Nephron progenitor cell (in vitro differentiated cells): Measurements from ENCODE around the gene CDYL.
A peak's percentile ranks its signal among the peaks of the same experiment; 100 is the strongest.

ENCODE experiments used
- DNase-seq: peaks from one replicate; pipeline ENCODE4 v3.0.0; 2021
- H3K27ac Mint-ChIP-seq: 2 replicates; pipeline ENCODE4 v1.8.0; 2021; ENCODE audit warnings: mild to moderate bottlenecking, moderate library complexity, mixed read lengths
- H3K27me3 Mint-ChIP-seq: 2 replicates; pipeline ENCODE4 v1.8.0; 2021; ENCODE audit warnings: mild to moderate bottlenecking, low read depth, mixed read lengths; ENCODE audit not compliant: poor library complexity
- H3K36me3 Mint-ChIP-seq: 2 replicates; pipeline ENCODE4 v1.8.0; 2021; ENCODE audit warnings: low read depth, mixed read lengths
- H3K4me1 Mint-ChIP-seq: 2 replicates; pipeline ENCODE4 v1.8.0; 2021; ENCODE audit warnings: mixed read lengths
- H3K4me3 Mint-ChIP-seq: 2 replicates; pipeline ENCODE4 v1.8.0; 2021; ENCODE audit warnings: mild to moderate bottlenecking, moderate library complexity, mixed read lengths
- H3K9me3 Mint-ChIP-seq: 2 replicates; pipeline ENCODE4 v1.8.0; 2021; ENCODE audit warnings: mild to moderate bottlenecking, moderate library complexity, mixed read lengths
- TF ChIP-seq, protein P1 (sequence below): fragments of 200-600 bp; sonication (generic); IDR thresholded peaks from 2 replicates; pipeline ENCODE4 v1.5.0; 2021; ENCODE audit warnings: antibody characterized with exemption

Gene CDYL, protein sequence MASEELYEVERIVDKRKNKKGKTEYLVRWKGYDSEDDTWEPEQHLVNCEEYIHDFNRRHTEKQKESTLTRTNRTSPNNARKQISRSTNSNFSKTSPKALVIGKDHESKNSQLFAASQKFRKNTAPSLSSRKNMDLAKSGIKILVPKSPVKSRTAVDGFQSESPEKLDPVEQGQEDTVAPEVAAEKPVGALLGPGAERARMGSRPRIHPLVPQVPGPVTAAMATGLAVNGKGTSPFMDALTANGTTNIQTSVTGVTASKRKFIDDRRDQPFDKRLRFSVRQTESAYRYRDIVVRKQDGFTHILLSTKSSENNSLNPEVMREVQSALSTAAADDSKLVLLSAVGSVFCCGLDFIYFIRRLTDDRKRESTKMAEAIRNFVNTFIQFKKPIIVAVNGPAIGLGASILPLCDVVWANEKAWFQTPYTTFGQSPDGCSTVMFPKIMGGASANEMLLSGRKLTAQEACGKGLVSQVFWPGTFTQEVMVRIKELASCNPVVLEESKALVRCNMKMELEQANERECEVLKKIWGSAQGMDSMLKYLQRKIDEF

DNA sequence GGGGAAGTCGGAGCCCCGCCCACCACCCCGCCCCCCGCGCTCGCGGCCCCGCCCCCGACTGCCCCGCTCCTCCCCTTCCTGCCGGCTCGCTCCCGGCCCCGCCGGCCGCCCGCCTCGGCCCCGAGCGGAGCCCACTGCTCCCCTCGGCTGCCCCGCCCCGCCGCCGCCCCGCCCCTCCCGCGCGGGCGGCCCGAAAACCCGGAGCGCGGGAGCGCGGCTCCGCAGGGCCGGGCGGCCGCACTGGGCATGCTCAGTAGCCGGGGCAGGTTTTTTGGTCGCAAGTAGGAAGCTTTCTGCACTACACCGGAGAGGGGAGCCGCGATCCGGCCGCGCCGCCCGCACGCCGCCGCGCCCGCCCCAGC lies at the start of gene CDYL:
CDYL (plus strand) TSS at position 274 of the 362 bp plus-strand sequence. CDS start 380 bp downstream, outside the sequence.
- Mint-ChIP-seq H3K9me3 (peaks cover 30% of the 10 kb centered on the region), H3K36me3 (peaks cover 23% of the 10 kb centered on the region), H3K4me3 (peak within 1 kb of the TSS; percentile 91), H3K27me3 (peaks cover 42% of the 10 kb centered on the region), H3K4me1 (peaks cover 39% of the 10 kb centered on the region), H3K27ac (peak within 1 kb of the TSS; percentile 86)
- TF ChIP-seq, protein P1, sequence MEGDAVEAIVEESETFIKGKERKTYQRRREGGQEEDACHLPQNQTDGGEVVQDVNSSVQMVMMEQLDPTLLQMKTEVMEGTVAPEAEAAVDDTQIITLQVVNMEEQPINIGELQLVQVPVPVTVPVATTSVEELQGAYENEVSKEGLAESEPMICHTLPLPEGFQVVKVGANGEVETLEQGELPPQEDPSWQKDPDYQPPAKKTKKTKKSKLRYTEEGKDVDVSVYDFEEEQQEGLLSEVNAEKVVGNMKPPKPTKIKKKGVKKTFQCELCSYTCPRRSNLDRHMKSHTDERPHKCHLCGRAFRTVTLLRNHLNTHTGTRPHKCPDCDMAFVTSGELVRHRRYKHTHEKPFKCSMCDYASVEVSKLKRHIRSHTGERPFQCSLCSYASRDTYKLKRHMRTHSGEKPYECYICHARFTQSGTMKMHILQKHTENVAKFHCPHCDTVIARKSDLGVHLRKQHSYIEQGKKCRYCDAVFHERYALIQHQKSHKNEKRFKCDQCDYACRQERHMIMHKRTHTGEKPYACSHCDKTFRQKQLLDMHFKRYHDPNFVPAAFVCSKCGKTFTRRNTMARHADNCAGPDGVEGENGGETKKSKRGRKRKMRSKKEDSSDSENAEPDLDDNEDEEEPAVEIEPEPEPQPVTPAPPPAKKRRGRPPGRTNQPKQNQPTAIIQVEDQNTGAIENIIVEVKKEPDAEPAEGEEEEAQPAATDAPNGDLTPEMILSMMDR: no peak
- DNase-seq: peak; percentile 93

DNA sequence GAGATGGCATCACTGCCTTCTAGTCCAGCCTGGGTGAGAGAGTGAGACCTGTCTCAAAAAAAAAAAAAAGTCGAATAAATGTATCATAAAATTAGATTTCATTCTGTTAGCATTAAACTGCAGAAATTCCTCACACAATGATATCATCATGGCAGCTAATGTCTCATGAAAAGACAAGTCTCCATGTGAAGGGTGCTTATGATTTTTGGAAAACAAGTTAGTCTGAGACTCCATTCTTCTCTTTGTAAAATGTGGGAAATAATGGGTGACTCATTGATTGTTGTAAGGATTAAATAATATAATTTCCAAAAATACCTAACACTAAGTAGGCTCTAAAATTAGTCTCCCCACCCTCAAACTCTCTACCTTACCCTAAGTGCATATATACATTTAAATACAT lies 49.6 kb upstream of the CDYL start:
- TF ChIP-seq, protein P1: no peak
- H3K4me3 Mint-ChIP-seq: no peak overlapping the region
- no peak overlapping the region for H3K27ac Mint-ChIP-seq
- no peak for DNase-seq
- peaks cover 51% of the 10 kb centered on the region for H3K4me1 Mint-ChIP-seq
- H3K9me3 Mint-ChIP-seq: no peaks in the 10 kb centered on the region
- H3K36me3 Mint-ChIP-seq: no peaks in the 10 kb centered on the region
- peaks cover 3% of the 10 kb centered on the region for H3K27me3 Mint-ChIP-seq

DNA sequence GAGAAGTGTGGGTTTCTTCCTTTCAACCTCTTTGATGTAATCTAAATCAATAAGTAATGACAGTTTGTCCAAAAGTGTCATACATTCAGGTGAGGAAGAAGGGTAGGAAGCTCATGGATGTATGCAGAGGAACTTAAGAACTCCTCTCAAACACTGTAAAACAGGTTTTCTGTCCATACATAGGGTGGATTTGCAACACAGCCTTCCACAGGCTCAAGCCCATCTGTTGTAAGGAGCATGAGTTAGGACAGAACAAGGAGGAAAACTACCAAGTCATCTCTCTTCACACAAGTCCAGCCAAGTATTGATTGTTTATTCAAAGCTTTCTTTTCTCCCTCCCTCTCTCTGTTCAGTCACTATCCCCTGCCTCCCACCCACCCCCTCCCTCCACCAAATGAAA lies 49.0 kb upstream of the CDYL start:
- TF ChIP-seq, protein P1: no peak
- H3K27me3 Mint-ChIP-seq: peaks cover 3% of the 10 kb centered on the region
- peak overlapping the region; percentile 51 for H3K27ac Mint-ChIP-seq
- H3K9me3 Mint-ChIP-seq: no peaks in the 10 kb centered on the region
- no peak overlapping the region for H3K4me3 Mint-ChIP-seq
- no peak for DNase-seq
- no peaks in the 10 kb centered on the region for H3K36me3 Mint-ChIP-seq
- peaks cover 51% of the 10 kb centered on the region for H3K4me1 Mint-ChIP-seq

DNA sequence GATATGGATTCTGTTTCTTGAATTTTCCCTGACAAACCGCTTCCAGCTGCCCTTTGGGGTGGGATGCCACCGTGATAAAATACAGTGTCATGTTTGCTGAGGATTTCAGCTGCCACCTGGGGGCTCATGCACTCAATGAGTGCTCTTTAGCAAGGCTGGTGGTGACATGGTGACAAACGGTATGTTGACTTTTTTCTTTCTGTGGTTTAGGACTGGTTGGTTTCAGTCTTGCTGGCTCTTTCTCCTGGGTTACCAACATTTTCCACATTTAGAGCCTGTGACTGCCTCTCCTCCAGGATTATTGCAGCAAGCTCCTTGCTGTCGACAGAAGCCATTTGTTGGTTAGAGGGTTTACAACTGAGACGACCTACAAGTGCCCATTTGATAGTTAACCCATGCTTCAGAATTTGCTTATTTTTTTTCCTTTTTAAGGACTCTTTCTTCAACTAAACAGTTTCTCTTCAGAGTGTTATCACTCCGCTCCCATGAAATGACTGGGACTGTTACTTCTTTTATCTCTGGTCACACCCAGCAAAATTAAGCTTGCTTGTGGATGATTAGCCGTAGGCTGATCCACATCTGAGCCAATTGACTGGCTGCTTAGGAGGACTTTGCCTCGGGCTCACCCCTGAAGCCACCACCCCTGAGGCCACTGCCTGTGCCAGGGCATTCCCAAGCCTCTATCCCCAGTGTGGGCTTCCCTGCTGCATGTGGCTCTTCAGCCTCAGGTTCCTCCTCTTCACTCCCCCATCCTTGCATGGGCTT lies 48.4 kb upstream of the CDYL start:
- Mint-ChIP-seq H3K4me1 (peaks cover 56% of the 10 kb centered on the region), H3K36me3 (no peaks in the 10 kb centered on the region), H3K4me3 (peak overlapping the region; percentile 38), H3K9me3 (no peaks in the 10 kb centered on the region), H3K27me3 (peaks cover 5% of the 10 kb centered on the region), H3K27ac (peak overlapping the region; percentile 10)
- TF ChIP-seq, protein P1: no peak
- DNase-seq: no peak

DNA sequence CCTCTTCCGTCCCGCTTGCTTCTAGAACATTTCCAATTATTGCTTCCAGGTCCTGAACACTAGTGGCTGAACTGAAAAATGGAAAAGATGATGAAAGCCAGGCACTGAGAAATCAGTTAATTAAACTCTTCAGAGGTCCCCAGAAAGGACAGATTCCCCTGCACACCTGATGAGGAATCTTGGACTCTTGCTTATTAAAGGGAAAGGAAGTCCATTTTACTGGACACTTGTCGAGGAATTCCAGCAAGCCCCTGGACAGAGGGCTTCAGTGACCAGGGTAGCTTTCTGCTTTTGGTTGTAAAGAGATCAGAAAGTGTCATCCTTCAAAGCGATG lies 47.8 kb upstream of the CDYL start:
- Mint-ChIP-seq H3K36me3 (no peaks in the 10 kb centered on the region), H3K27ac (peak overlapping the region; percentile 10), H3K9me3 (no peaks in the 10 kb centered on the region), H3K27me3 (peaks cover 6% of the 10 kb centered on the region), H3K4me3 (peak overlapping the region; percentile 11), H3K4me1 (peaks cover 57% of the 10 kb centered on the region)
- no peak for DNase-seq
- TF ChIP-seq, protein P1: no peak
